ENCODE data around the gene CEMIP2.
"Not testable (repeated sequence)": the region's sequence is repeated elsewhere in the genome, so short reads cannot be mapped to it uniquely, and the experiment has no call there.

The CEMIP2 gene

DNA sequence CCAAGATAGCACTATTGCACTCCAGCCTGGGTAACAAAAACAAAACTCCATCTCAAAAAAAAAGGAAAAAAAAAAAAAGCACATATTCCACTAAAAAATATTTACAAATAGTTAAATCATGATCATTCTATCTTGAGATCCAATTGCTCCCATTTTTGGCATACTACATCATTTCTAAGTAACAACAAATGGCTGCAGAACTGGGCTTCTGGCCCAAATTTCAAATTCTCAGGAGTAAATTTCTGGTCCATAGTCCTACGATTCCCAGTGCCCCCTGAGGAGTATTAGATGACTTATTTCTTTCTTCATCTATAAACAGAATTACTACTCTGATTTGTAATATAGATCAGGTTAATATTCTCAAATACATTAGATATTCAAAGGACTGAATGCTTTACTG, 62.1 kb downstream of the CEMIP2 start:
- no peak for DNase-seq

DNA sequence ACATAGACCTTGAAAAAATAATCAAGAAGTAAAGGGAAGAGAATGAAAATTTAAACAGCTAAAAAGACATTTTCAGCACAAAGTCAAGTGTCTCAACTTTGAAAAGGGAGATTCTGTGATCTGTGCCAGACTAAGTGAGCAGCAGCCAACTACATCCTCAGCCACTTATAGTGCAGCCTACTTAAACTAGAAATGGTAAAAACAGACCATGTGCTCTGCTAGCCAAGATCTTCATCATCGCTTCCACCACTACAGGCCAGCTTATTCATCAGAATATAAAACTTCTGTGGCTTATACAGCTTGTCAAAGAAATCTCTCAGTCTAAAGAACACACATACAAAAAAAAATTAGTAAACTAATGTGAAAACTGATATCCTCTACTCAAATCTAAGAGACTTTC, 63.5 kb downstream of the CEMIP2 start:
- peak in 1 of 2 experiments; percentile 8 for DNase-seq

- DNase-seq, result no peak
These were observed 65.0 kb downstream of the CEMIP2 start for GRCh38 chr9:71703172-71703872.

DNA sequence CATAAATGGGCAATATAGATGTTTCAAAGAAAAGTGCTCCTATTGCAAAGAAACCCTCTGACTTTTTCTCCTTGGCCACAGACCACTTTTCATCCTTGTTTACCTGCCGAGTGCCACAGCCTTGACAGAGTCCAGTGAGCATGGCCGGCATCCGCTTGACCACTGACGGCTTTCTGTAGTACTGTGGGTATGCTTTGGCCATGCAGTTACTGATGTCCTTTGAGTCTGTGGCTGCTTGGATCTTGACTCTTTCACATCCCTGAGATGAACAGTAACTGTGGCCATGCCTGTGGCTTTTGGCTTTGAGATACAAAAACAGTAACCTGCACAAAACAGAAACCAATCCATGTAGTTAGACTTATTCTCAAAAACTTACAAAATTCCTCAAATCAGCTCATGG, 70.4 kb downstream of the CEMIP2 start:
- DNase-seq, result no peak

- DNase-seq, result no peak
These were observed 74.0 kb downstream of the CEMIP2 start for GRCh38 chr9:71694332-71694731.

DNA sequence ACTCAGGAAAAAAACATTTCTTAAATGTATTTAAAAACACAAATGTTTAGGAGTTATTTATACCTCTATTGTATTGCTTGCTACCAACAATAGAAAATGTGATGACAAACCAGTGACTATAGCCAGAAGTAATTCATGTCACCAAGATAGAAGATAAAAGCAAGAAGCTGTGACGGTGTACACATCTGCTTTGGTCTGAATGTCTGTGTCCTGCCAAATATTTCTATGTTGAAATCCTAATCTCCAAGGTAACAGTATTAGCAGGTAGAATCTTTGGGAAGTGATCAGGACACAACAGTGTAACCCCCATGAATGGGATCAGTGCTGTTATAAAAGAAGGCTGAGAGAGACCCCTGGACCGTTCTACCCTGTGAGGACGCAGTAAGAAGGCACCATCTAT, 74.7 kb downstream of the CEMIP2 start:
- no peak for DNase-seq

DNA sequence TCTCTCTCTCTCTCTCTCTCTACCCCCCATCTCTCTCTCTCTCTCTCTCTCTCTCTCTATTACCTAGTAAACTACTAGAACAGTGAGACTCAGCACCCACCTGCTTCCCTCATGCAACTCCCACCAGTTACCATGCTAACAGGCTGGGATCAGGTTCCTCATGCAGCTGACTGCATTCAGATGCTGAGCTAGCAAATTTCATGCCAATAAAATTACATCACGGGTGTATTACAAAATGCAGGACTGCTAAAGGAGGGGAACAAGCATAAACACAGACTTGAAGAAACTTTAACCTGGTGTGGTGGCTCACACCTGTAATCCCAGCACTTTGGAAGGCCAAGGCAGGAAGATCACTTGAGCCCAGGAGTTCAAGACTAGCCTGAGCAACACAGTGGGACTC, 76.0 kb downstream of the CEMIP2 start:
- DNase-seq, result no peak

GRCh38 chr9:71691576-71691975, 76.7 kb downstream of the CEMIP2 start:
- DNase-seq, result not testable (repeated sequence)

- no peak for DNase-seq
These were observed 77.5 kb downstream of the CEMIP2 start for GRCh38 chr9:71690689-71691435.

- DNase-seq, result no peak
These were observed 78.1 kb downstream of the CEMIP2 start for GRCh38 chr9:71690063-71690688.

GRCh38 chr9:71687676-71688075, 80.6 kb downstream of the CEMIP2 start:
- no peak for DNase-seq

GRCh38 chr9:71685988-71686387, 82.3 kb downstream of the CEMIP2 start:
- no peak for DNase-seq

GRCh38 chr9:71685394-71685793, 82.9 kb downstream of the CEMIP2 start:
- DNase-seq, result no peak

GRCh38 chr9:71684566-71684965, 83.7 kb downstream of the CEMIP2 start:
- no peak for DNase-seq

DNA sequence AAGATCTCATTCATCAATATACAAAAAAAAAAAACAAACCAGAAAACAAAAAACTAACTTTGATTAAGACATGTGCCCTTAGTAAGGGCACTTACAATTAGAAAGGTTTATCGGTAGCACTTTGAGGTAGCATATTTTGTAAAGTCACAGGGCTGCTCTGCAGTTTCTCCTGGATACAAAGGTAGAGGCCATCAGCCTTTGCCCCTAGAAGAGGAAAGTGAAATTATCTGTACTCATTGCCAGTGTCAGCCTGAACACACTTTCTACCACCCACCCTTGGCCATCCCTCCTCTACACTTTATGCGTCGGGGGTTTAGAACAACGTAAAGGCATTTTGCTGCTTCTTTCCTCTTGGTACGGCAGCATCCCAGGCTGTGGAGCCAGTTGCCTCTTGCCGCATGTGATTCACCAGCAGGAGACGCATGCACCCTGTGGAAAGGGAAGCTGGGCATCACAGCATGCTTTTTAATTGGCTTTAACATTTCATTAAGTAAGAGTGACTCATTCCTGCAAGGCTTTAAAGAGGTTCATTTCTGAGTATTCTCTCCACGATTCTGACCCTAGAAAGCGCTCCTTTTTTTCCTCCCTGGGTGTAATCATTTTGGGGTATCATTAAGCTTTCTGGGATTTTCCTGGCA, 84.6 kb downstream of the CEMIP2 start:
- peak in 1 of 2 experiments; percentile 22 for DNase-seq

- no peak for DNase-seq
These were observed 86.5 kb downstream of the CEMIP2 start for GRCh38 chr9:71681708-71682272.

DNA sequence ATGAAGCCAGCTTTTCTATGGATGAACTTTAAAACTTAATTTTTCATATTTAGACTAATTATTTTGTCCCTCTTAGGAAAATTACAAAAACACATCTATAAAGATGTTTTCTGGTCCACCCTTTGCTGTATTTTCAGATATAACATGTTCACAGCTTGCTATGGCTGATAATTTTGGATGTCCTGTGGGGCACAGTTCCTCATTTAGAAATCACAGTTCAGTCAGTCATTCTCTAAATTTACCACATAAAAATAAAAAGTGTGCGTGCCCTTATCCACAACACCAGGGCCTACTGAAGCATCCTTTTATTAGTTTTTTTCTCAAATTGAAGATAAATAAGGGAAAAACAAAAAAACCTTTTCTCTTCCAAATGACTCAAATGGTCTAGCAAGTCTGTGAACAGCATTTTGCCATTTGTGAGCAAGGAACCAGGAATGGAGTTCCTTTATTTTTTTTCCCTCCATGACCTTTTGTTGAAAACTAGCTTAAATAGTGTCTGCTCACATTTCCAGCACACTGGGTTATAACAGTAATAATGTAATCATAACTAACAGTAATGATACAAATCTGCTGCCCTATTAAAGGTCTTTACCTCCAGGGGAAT, 87.1 kb downstream of the CEMIP2 start:
- no peak for DNase-seq

DNA sequence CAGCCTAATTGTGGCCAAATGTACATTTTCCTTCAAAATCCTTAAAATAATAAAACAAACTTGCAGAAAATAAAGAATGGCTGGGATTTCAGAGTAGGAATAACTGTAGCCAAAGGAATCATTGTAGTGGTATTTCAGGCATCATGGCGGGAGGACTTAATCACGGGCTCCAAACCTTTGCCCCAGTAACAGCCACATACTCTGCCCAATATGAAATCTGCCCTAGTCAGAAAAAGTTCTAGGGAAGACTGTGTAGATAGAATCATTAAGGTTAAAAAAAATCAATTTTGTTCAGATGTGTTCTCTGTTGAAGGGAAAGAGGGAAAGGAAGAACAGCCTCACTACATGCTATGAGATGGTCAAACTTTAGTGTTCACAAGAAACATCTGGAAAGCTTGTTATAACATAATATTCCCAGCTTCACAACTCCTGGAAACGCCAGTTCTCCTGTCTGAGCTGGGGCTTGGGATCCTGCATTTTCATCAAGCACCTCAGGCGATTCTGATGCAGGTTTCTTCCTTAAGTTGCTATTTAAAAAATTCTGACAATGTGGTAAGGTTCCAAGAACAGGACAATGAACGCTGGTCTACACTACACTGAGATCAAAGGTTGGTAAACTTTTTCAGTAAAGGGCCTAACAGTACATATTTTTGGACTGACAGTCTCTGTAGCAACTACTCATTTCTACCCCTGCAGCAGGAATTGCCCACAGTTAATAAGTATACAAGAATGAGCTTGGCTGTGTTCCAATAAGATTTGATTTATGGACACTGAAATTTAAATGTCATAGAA, 87.9 kb downstream of the CEMIP2 start:
- DNase-seq, result no peak

DNA sequence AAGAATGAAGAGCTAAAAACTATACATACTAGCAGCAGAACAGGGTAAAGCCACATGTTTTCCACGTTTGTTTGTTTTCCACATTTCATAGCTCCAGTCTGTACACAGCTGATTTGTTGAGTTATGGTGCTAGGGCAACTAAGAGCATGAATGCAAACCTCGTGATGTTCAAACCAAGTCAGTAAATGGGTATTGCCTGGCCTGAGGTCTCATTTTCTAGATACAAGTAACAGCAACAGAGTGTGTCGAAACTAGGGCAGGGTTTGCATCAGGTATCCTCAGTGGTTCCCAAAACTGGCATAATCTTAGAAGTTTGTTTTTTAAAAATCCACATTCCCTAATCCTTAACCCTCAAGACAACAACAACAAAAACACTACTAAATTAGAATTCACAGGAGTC, 89.3 kb downstream of the CEMIP2 start:
- no peak for DNase-seq

- DNase-seq, result no peak
These were observed 91.1 kb downstream of the CEMIP2 start for GRCh38 chr9:71677209-71677608.

DNA sequence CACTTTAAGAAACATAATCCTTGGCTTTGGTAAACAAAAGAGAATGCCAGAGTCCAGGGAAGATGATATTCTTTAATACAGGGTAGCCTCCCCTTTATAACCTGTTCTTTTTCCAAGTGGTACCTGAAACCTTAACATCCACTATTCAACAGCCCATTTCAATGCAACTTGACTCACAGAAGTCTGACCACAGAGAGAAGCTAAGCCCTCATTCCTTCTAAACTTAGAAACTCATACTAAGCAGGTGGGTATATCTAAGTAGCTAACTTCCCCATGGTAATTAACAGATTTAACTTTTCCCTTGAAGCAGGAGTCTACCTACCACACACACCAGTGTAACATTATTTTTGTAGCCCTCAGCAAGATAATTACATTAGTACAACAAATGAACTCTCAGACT, 91.9 kb downstream of the CEMIP2 start:
- no peak for DNase-seq

- DNase-seq, result no peak
These were observed 92.5 kb downstream of the CEMIP2 start for GRCh38 chr9:71675857-71676165.
